SJCRH30 (cell line): ENCODE data around the gene SMU1. TPM values are rescaled to one million over a fixed set of nuclear protein-coding genes. Genes with fewer than 3 reads are reported as not detected.

Experiments
- DNase-seq, 2 experiments: peaks; one replicate each; pipeline ENCODE4 v3.0.0-alpha.2; 2015 to 2020
- H3K27ac ChIP-seq: fragments of 250-450 bp; sonication (Bioruptor Pico); 2 replicates; pipeline ENCODE4 v1.5.1; 2020; ENCODE audit warnings: mild to moderate bottlenecking, moderate library complexity
- H3K27me3 ChIP-seq: fragments of 250-450 bp; sonication (Bioruptor Pico); 2 replicates; pipeline ENCODE4 v1.5.1; 2020; ENCODE audit warnings: mild to moderate bottlenecking, moderate library complexity
- H3K36me3 ChIP-seq: fragments of 250-450 bp; sonication (Bioruptor Pico); 2 replicates; pipeline ENCODE4 v1.5.1; 2020; ENCODE audit warnings: mild to moderate bottlenecking, moderate library complexity
- H3K4me1 ChIP-seq: fragments of 250-450 bp; sonication (Bioruptor Pico); 2 replicates; pipeline ENCODE4 v1.5.1; 2020; ENCODE audit warnings: mild to moderate bottlenecking, moderate library complexity
- H3K4me3 ChIP-seq: fragments of 250-450 bp; sonication (Bioruptor Pico); 2 replicates; pipeline ENCODE4 v1.5.1; 2020; ENCODE audit warnings: mild to moderate bottlenecking, moderate library complexity
- H3K9me3 ChIP-seq: fragments of 250-450 bp; sonication (Bioruptor Pico); replicated peaks from 2 replicates; pipeline ENCODE4 v1.5.1; 2020; ENCODE audit warnings: mild to moderate bottlenecking, moderate library complexity
- total RNA-seq: library from RNA; depleted of rRNA; stranded (reverse); fragments of >200 nt; shearing (Covaris generic); gene quantifications from 2 replicates; pipeline ENCODE4 v1.2.3, GENCODE V29; 2014

Gene SMU1
- total RNA-seq, 1 experiment from 2014 or later, result 30.4 TPM

GRCh38 chr9:33109850-33110595 is 33.5 kb upstream of the SMU1 start:
- H3K36me3 ChIP-seq, result no peaks in the 10 kb centered on the region
- no peak for DNase-seq
- H3K27ac ChIP-seq, result no peak overlapping the region
- H3K27me3 ChIP-seq, result no peaks in the 10 kb centered on the region
- H3K4me3 ChIP-seq, result no peak overlapping the region
- H3K9me3 ChIP-seq, result no peaks in the 10 kb centered on the region
- peaks cover 31% of the 10 kb centered on the region for H3K4me1 ChIP-seq

GRCh38 chr9:33109097-33109496 is 32.6 kb upstream of the SMU1 start:
- Histone ChIP-seq H3K4me3 (no peak overlapping the region), H3K36me3 (no peaks in the 10 kb centered on the region), H3K9me3 (no peaks in the 10 kb centered on the region), H3K27me3 (no peaks in the 10 kb centered on the region), H3K4me1 (peaks cover 28% of the 10 kb centered on the region), H3K27ac (no peak overlapping the region)
- no peak for DNase-seq

GRCh38 chr9:33108472-33108871 is 32.0 kb upstream of the SMU1 start:
- Histone ChIP-seq H3K4me1 (peaks cover 28% of the 10 kb centered on the region), H3K27ac (no peak overlapping the region), H3K36me3 (no peaks in the 10 kb centered on the region), H3K4me3 (no peak overlapping the region), H3K27me3 (no peaks in the 10 kb centered on the region), H3K9me3 (no peaks in the 10 kb centered on the region)
- DNase-seq, result no peak

- DNase-seq, result no peak
Measured at GRCh38 chr9:33107762-33108161, 31.3 kb upstream of the SMU1 start.

GRCh38 chr9:33106827-33107621 is 30.6 kb upstream of the SMU1 start:
- H3K9me3 ChIP-seq, result no peaks in the 10 kb centered on the region
- no peaks in the 10 kb centered on the region for H3K27me3 ChIP-seq
- DNase-seq, result peak; percentile 83 to 85
- no peak overlapping the region; the same call in 1 of the 2 replicates for H3K4me3 ChIP-seq
- H3K27ac ChIP-seq, result peak overlapping the region; percentile 84
- H3K4me1 ChIP-seq, result peaks cover 28% of the 10 kb centered on the region
- H3K36me3 ChIP-seq, result no peaks in the 10 kb centered on the region

More at GRCh38 chr9:33107762-33108161, 31.3 kb upstream of the SMU1 start:
- no peak overlapping the region for H3K4me3 ChIP-seq
- no peaks in the 10 kb centered on the region for H3K36me3 ChIP-seq
- H3K27me3 ChIP-seq, result no peaks in the 10 kb centered on the region
- H3K9me3 ChIP-seq, result no peaks in the 10 kb centered on the region
- H3K4me1 ChIP-seq, result peaks cover 28% of the 10 kb centered on the region
- H3K27ac ChIP-seq, result peak overlapping the region; percentile 84

GRCh38 chr9:33106372-33106771 is 29.9 kb upstream of the SMU1 start:
- H3K9me3 ChIP-seq, result no peaks in the 10 kb centered on the region
- H3K27ac ChIP-seq, result peak overlapping the region; percentile 84
- H3K4me3 ChIP-seq, result no peak overlapping the region

GRCh38 chr9:33105959-33106358 is 29.5 kb upstream of the SMU1 start:
- no peaks in the 10 kb centered on the region for H3K27me3 ChIP-seq
- H3K27ac ChIP-seq, result peak overlapping the region; percentile 84
- H3K4me1 ChIP-seq, result peaks cover 35% of the 10 kb centered on the region
- H3K4me3 ChIP-seq, result no peak overlapping the region
- peak in 1 of 2 experiments; percentile 29 for DNase-seq
- H3K36me3 ChIP-seq, result no peaks in the 10 kb centered on the region
- H3K9me3 ChIP-seq, result no peaks in the 10 kb centered on the region

More at GRCh38 chr9:33106372-33106771, 29.9 kb upstream of the SMU1 start:
- Histone ChIP-seq H3K4me1 (peaks cover 32% of the 10 kb centered on the region), H3K36me3 (no peaks in the 10 kb centered on the region), H3K27me3 (no peaks in the 10 kb centered on the region)
- no peak for DNase-seq

GRCh38 chr9:33105504-33105903 is 29.0 kb upstream of the SMU1 start:
- Histone ChIP-seq H3K4me1 (peaks cover 35% of the 10 kb centered on the region), H3K4me3 (no peak overlapping the region), H3K27ac (no peak overlapping the region; the same call in 1 of the 2 replicates), H3K9me3 (no peaks in the 10 kb centered on the region), H3K27me3 (no peaks in the 10 kb centered on the region), H3K36me3 (no peaks in the 10 kb centered on the region)
- no peak for DNase-seq

GRCh38 chr9:33104401-33104800 is 27.9 kb upstream of the SMU1 start:
- no peaks in the 10 kb centered on the region for H3K27me3 ChIP-seq
- H3K9me3 ChIP-seq, result no peaks in the 10 kb centered on the region
- no peak overlapping the region for H3K27ac ChIP-seq
- no peak for DNase-seq
- no peak overlapping the region for H3K4me3 ChIP-seq
- H3K36me3 ChIP-seq, result no peaks in the 10 kb centered on the region
- peaks cover 35% of the 10 kb centered on the region for H3K4me1 ChIP-seq

GRCh38 chr9:33103501-33104281 is 27.2 kb upstream of the SMU1 start:
- Histone ChIP-seq H3K36me3 (no peaks in the 10 kb centered on the region), H3K4me1 (peaks cover 35% of the 10 kb centered on the region), H3K4me3 (no peak overlapping the region), H3K9me3 (no peaks in the 10 kb centered on the region), H3K27ac (no peak overlapping the region), H3K27me3 (no peaks in the 10 kb centered on the region)
- DNase-seq, result no peak

GRCh38 chr9:33102551-33103210 is 26.2 kb upstream of the SMU1 start:
- Histone ChIP-seq H3K4me1 (peaks cover 29% of the 10 kb centered on the region), H3K27ac (no peak overlapping the region), H3K9me3 (no peaks in the 10 kb centered on the region), H3K27me3 (no peaks in the 10 kb centered on the region), H3K36me3 (no peaks in the 10 kb centered on the region), H3K4me3 (no peak overlapping the region)
- no peak for DNase-seq

GRCh38 chr9:33101104-33101951 is 24.9 kb upstream of the SMU1 start:
- Histone ChIP-seq H3K4me1 (peaks cover 17% of the 10 kb centered on the region), H3K9me3 (no peaks in the 10 kb centered on the region), H3K4me3 (no peak overlapping the region), H3K27ac (no peak overlapping the region), H3K27me3 (no peaks in the 10 kb centered on the region), H3K36me3 (no peaks in the 10 kb centered on the region)
- no peak for DNase-seq

GRCh38 chr9:33099754-33100153 is 23.3 kb upstream of the SMU1 start:
- H3K4me1 ChIP-seq, result 0 out of 2 replicates have a peak, but pooled peaks cover 7% of the 10 kb centered on the region
- H3K36me3 ChIP-seq, result no peaks in the 10 kb centered on the region
- H3K27me3 ChIP-seq, result no peaks in the 10 kb centered on the region
- H3K9me3 ChIP-seq, result no peaks in the 10 kb centered on the region
- no peak overlapping the region for H3K4me3 ChIP-seq
- no peak overlapping the region for H3K27ac ChIP-seq
- DNase-seq, result no peak
